DOHH2 (cell line): ENCODE measurements around the gene CA9.

Experiments used
- EZH2phosphoT487 ChIP-seq: fragments of 200-600 bp; sonication (generic); IDR thresholded peaks from 2 replicates; pipeline ENCODE4 v1.6.1; 2017; ENCODE audit warnings: borderline replicate concordance, mild to moderate bottlenecking, antibody characterized with exemption, low read length, moderate library complexity, mixed read lengths
- TF ChIP-seq, protein P1 (sequence below): fragments of 200-600 bp; sonication (generic); IDR thresholded peaks from one replicate; pipeline ENCODE4 v1.5.1; 2014; ENCODE audit warnings: antibody characterized with exemption, mild to moderate bottlenecking, low read depth, low read length; ENCODE audit not compliant: poor library complexity, severe bottlenecking

DNA sequence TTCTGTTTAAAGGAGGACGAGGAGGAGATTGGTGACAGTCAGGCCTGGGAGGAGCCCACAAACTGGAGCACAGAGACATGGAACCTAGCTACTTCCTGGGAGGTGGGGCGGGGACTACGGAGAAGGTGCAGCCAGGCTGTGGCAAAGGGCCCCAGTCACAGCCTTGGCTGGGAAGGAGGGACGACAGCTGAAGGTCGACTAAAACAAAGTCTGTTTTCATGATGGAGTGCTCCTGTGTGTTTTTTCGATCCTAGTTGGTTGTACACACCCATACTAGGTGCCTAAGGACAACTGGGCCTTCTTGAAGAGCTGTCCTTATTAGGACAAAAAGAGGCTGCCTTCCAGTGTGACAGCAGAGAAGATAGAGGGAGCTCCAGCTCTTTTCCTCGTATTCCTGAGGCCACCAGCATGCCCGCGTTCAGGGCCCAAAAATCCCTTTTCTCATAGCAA lies 12.7 kb upstream of the CA9 start:
- TF ChIP-seq, protein P1, sequence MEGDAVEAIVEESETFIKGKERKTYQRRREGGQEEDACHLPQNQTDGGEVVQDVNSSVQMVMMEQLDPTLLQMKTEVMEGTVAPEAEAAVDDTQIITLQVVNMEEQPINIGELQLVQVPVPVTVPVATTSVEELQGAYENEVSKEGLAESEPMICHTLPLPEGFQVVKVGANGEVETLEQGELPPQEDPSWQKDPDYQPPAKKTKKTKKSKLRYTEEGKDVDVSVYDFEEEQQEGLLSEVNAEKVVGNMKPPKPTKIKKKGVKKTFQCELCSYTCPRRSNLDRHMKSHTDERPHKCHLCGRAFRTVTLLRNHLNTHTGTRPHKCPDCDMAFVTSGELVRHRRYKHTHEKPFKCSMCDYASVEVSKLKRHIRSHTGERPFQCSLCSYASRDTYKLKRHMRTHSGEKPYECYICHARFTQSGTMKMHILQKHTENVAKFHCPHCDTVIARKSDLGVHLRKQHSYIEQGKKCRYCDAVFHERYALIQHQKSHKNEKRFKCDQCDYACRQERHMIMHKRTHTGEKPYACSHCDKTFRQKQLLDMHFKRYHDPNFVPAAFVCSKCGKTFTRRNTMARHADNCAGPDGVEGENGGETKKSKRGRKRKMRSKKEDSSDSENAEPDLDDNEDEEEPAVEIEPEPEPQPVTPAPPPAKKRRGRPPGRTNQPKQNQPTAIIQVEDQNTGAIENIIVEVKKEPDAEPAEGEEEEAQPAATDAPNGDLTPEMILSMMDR = peak; percentile 31
- TF ChIP-seq EZH2phosphoT487 = no peak
